Measurements from ENCODE around the gene RPUSD1.
A peak's percentile ranks its signal among the peaks of the same experiment; 100 is the strongest.

RPUSD1 gene

DNA sequence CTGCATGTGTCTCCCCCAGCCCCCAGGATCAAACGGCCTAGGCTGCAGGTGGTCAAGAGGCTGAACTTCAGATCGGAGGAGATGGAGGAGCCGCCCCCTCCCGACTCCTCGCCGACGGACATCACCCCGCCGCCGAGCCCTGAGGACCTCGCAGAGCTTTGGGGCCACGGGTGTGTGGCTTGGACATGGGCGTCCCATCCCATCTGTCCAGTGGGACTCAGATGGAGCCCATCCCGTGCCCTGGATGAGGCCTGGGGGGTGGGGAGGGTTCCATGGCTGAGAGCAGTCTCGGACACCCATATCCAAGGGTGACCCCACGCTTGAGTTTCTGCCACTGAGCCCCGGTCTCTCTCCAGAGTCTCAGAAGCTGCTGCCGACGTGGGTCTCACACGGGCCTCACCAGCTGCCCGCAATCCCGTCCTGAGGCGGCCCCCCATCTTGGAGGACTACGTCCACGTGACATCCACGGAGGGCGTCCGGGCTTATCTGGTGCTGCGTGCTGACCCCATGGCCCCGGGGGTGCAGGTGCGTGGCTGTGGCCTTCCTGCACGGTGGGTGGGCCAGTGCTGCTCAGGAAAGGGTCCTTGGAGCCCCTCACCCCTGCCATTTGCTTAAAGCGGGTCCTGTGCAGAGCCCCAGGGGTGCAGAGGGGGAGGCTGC lies 1.1 kb upstream of the RPUSD1 start:
- ATAC-seq = no peak
- TF ChIP-seq CSDC2 (CRISPR knock-in tag; IDR thresholded peaks at IDR 0.05) = no peak
- TF ChIP-seq, protein P1, sequence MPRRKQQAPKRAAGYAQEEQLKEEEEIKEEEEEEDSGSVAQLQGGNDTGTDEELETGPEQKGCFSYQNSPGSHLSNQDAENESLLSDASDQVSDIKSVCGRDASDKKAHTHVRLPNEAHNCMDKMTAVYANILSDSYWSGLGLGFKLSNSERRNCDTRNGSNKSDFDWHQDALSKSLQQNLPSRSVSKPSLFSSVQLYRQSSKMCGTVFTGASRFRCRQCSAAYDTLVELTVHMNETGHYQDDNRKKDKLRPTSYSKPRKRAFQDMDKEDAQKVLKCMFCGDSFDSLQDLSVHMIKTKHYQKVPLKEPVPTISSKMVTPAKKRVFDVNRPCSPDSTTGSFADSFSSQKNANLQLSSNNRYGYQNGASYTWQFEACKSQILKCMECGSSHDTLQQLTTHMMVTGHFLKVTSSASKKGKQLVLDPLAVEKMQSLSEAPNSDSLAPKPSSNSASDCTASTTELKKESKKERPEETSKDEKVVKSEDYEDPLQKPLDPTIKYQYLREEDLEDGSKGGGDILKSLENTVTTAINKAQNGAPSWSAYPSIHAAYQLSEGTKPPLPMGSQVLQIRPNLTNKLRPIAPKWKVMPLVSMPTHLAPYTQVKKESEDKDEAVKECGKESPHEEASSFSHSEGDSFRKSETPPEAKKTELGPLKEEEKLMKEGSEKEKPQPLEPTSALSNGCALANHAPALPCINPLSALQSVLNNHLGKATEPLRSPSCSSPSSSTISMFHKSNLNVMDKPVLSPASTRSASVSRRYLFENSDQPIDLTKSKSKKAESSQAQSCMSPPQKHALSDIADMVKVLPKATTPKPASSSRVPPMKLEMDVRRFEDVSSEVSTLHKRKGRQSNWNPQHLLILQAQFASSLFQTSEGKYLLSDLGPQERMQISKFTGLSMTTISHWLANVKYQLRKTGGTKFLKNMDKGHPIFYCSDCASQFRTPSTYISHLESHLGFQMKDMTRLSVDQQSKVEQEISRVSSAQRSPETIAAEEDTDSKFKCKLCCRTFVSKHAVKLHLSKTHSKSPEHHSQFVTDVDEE (CRISPR knock-in tag; IDR thresholded peaks at IDR 0.05) = no peak
- TF ChIP-seq, protein P2, sequence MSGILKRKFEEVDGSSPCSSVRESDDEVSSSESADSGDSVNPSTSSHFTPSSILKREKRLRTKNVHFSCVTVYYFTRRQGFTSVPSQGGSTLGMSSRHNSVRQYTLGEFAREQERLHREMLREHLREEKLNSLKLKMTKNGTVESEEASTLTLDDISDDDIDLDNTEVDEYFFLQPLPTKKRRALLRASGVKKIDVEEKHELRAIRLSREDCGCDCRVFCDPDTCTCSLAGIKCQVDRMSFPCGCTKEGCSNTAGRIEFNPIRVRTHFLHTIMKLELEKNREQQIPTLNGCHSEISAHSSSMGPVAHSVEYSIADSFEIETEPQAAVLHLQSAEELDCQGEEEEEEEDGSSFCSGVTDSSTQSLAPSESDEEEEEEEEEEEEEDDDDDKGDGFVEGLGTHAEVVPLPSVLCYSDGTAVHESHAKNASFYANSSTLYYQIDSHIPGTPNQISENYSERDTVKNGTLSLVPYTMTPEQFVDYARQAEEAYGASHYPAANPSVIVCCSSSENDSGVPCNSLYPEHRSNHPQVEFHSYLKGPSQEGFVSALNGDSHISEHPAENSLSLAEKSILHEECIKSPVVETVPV (CRISPR knock-in tag; IDR thresholded peaks at IDR 0.05) = no peak
- TF ChIP-seq, protein P3, sequence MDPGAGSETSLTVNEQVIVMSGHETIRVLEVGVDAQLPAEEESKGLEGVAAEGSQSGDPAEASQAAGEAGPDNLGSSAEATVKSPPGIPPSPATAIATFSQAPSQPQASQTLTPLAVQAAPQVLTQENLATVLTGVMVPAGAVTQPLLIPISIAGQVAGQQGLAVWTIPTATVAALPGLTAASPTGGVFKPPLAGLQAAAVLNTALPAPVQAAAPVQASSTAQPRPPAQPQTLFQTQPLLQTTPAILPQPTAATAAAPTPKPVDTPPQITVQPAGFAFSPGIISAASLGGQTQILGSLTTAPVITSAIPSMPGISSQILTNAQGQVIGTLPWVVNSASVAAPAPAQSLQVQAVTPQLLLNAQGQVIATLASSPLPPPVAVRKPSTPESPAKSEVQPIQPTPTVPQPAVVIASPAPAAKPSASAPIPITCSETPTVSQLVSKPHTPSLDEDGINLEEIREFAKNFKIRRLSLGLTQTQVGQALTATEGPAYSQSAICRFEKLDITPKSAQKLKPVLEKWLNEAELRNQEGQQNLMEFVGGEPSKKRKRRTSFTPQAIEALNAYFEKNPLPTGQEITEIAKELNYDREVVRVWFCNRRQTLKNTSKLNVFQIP (CRISPR knock-in tag; IDR thresholded peaks at IDR 0.05; ENCODE audit: borderline replicate concordance, low read depth) = no peak
- no peak for TF ChIP-seq SNAI2 (CRISPR knock-in tag; IDR thresholded peaks at IDR 0.05)
- no peak for TF ChIP-seq ARNTL (CRISPR knock-in tag; IDR thresholded peaks at IDR 0.05; ENCODE audit: borderline replicate concordance, low read depth)
- no peak for TF ChIP-seq ZC3H10 (CRISPR knock-in tag; IDR thresholded peaks at IDR 0.05)
- TF ChIP-seq ZNF8 (CRISPR knock-in tag; IDR thresholded peaks at IDR 0.05) = no peak
- TF ChIP-seq BACH2 (CRISPR knock-in tag; IDR thresholded peaks at IDR 0.05; ENCODE audit: borderline replicate concordance) = no peak
- TF ChIP-seq GLIS3 (CRISPR knock-in tag; IDR thresholded peaks at IDR 0.05) = no peak
- no peak for TF ChIP-seq RARB (CRISPR knock-in tag; IDR thresholded peaks at IDR 0.05)
- TF ChIP-seq ZNF70 (CRISPR knock-in tag; IDR thresholded peaks at IDR 0.05) = no peak
- no peak for TF ChIP-seq ZNF565 (CRISPR knock-in tag; conservative IDR thresholded peaks at IDR 0.05; ENCODE audit: low read depth)
- TF ChIP-seq PPARA (CRISPR knock-in tag; IDR thresholded peaks at IDR 0.05; ENCODE audit: borderline replicate concordance) = no peak
- TF ChIP-seq ZFP30 (CRISPR knock-in tag; IDR thresholded peaks at IDR 0.05) = no peak
- no peak for TF ChIP-seq ESRRG (CRISPR knock-in tag; IDR thresholded peaks at IDR 0.05)
- TF ChIP-seq OSR1 (CRISPR knock-in tag; IDR thresholded peaks at IDR 0.05) = no peak
- TF ChIP-seq TOX (CRISPR knock-in tag; IDR thresholded peaks at IDR 0.05; ENCODE audit: borderline replicate concordance) = no peak
- no peak for TF ChIP-seq ZFP3 (CRISPR knock-in tag; IDR thresholded peaks at IDR 0.05)
- TF ChIP-seq, protein P4, sequence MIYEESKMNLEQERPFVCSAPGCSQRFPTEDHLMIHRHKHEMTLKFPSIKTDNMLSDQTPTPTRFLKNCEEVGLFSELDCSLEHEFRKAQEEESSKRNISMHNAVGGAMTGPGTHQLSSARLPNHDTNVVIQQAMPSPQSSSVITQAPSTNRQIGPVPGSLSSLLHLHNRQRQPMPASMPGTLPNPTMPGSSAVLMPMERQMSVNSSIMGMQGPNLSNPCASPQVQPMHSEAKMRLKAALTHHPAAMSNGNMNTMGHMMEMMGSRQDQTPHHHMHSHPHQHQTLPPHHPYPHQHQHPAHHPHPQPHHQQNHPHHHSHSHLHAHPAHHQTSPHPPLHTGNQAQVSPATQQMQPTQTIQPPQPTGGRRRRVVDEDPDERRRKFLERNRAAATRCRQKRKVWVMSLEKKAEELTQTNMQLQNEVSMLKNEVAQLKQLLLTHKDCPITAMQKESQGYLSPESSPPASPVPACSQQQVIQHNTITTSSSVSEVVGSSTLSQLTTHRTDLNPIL (CRISPR knock-in tag; IDR thresholded peaks at IDR 0.05; ENCODE audit: low read depth) = no peak

DNA sequence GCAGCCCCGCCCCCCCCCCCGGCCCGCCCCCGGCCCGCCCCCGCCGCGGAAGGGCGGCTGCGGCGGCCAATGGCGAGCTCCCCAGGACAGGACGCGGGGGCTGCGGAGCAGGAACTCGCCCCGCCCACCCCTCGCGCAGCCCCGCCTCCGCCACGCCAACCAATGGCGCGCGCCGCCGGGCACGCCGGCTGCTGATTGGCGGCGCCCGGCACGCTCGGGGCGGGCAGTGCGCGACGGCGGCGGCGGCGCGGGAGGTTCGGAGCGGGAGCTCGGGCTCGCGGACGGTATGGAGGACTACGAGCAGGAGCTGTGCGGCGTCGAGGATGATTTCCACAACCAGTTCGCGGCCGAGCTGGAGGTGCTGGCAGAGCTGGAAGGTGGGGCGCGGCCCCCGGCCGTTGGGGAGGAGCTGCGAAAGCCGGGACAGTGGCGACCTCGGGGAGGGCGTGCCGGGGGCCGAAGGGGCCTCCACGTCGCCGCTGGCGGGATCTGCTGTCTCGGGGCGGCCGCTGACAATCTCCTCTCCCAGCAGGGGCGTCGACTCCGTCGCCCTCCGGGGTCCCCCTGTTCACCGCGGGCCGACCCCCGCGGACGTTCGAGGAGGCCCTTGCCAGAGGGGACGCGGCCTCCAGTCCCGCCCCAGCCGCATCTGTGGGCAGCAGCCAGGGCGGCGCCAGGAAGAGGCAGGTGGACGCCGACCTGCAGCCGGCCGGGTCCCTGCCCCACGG lies 382 bp upstream of the RPUSD1 start, which contains the start of gene CHTF18:
Gene CHTF18, plus strand, starts transcription at position 222 of the 728 bp plus-strand sequence. Its CDS starts 65 bp downstream, at position 287.
- TF ChIP-seq CSDC2 (CRISPR knock-in tag; IDR thresholded peaks at IDR 0.05) (no peak), ISL1 (CRISPR knock-in tag; IDR thresholded peaks at IDR 0.05) (no peak), RARB (CRISPR knock-in tag; IDR thresholded peaks at IDR 0.05) (no peak), TCF4 (CRISPR knock-in tag; IDR thresholded peaks at IDR 0.05; ENCODE audit: borderline replicate concordance) (no peak), ZC3H10 (CRISPR knock-in tag; IDR thresholded peaks at IDR 0.05) (no peak), ZFP3 (CRISPR knock-in tag; IDR thresholded peaks at IDR 0.05) (no peak), ESRRG (CRISPR knock-in tag; IDR thresholded peaks at IDR 0.05) (no peak), ZFP30 (CRISPR knock-in tag; IDR thresholded peaks at IDR 0.05) (no peak)
- ATAC-seq = peak; percentile 82

Data from SK-N-SH treated with all-trans-retinoic acid at 6 μM for 48 hours (cell line).